ENCODE data around the gene PCSK5.

PCSK5 gene

DNA sequence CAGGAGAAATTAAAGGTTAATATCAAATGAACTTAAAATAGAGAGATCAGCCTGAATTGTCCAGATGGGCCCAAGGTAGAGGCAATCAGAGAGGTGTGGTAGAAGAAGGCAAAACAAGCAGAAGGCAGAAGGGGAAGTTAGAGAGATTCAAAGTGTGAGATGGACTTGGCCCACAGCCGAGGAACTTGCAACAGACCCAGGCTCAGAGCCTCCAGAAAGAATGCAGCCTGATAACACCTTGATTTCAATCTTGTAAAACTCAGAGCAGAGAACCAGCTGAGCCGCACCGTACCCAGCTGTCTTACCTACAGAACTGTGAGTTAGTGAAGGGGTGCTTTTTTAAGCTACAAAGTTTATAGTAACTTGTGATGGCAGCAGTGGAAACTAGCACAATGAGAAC, 312.9 kb downstream of the PCSK5 start:
- no peak for DNase-seq

DNA sequence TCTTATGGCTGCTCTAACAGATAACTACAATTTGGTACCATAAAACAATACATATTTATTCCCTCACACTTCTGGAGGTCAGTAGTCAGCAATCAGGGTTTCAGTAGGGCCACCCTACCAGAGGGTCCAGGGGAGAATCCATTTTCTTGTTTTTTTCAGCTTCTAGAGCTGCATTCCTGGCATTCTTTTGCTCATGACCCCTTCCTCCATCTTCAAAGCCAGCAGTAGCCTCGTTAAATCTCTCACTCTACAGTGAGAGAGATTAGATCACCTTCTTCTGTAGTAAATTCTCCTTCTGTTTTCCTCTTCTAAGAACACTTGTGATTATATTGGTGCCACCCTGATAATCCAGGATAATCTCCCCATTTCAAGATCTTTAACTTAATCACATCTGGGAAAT, 316.3 kb downstream of the PCSK5 start:
- DNase-seq = no peak

DNA sequence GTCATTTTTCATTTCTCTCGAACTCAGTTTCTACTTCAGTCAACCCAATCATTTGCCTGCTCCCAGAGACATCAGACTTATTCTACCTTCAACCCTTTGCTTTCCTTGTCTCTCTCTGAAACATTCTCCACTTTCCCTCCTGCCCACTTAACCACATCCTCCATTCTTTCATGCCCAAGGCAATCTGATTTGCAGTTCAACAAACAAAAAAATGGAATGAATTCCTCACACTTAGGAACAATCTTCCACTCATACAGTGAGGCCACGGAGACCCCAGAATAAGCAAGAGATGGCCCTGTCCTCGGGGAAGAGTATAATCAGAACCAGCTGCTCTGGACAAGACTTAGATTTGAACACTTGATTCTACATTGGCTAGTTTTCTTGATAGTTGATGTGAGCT, 323.3 kb downstream of the PCSK5 start:
- no peak for DNase-seq

DNA sequence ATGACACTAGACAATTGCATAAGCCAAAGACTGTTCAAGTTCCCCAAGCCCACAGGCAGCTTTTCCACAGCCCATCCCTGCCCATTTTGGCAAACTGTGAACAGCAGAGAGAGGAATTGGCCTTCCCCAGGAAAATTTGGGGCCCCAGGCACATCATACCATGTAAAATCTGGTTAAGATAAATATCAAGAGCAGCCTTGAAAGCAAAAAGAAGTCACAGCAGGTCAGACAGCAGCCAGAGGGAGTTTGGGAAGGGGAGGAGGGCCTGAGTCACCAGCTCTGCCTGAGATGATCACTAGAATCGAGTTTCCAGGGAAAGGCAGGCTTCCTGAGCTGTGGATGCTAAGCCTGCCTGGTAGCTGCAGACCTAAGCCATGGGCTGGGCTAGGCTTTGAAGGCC, 324.6 kb downstream of the PCSK5 start:
- DNase-seq = no peak

DNA sequence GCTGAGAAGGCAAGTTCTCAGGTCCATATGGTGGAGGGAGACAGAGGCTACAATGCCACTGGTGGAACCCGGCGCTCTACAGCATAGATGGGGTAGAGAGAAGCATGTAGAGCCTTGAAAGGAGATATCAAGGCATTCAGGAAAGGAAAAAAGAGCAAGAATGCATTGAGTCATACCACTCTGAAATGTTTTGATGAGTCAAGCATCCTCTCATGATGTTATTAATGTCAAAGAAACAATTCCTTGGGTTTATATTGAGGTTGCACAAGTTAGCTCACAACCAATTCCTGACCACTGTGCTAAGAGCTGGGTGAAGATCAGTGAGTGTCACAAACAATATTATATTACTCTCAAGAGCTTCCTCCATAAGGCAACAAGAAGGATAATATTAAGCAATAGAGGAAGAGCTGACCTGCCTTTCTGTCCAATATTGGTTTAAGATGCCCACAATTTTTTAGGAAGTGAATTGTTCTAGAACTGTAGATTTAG, 325.7 kb downstream of the PCSK5 start:
- DNase-seq = no peak

DNA sequence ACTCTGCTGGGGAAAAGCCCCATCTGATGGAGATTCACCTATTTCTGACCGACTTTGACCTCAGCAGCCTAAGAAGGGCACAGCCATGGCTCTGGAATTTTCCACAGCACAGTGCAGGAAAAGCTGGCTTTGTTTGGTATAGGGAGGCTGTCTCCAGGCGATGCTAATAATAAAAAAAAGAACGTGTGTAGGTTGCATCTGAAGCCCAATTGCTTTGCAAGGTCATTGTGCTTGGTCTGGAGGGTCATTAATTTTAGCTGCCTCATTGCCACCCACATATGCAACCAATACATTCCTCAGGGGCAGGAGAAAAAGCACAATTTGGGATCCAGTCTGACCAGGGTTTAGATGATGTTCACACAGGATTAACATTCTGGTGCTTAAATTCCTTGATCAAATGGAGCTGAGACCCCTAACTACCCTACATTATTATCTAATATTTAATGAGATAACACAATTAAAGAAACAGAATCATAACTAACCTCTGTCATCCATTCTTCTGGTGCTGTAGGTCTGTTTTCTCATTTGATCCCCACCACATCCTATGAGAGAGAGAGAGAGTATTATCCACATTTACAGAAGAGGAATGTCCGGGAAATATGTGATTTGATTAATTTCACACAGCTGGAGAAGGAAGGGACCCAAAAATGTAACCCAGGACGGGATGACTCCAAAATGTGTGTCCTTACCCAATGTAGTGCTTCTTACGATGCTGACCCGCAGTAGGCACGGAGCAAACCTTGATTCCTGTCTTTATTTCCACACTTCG, 327.8 kb downstream of the PCSK5 start:
- no peak for DNase-seq

DNA sequence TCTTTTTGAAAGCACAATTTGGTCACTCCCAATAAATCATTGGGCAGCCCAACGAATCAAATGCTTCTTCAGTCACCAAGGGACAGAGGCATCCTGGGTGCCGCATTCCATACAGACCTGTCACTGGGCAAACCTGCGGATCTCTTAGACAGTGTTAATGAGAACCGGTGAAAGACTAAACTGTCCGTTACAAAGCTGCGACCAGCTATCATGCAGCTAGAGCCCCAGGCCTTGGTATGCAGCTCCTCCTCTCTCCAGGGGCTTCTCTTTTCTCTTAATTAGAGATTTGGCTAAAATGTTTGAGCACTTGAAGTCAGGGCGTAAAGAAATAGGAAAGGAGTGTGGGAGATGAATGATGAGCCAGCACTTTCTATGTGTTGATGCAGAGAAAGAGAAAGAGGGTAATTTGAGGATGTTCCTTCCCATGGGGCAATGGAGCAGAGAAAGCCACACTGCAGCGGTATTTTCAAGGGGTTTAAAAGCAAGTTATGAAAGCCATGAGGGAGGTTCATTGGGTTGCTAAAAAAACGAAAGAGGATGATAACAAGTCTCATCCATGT, 328.5 kb downstream of the PCSK5 start:
- DNase-seq = no peak

DNA sequence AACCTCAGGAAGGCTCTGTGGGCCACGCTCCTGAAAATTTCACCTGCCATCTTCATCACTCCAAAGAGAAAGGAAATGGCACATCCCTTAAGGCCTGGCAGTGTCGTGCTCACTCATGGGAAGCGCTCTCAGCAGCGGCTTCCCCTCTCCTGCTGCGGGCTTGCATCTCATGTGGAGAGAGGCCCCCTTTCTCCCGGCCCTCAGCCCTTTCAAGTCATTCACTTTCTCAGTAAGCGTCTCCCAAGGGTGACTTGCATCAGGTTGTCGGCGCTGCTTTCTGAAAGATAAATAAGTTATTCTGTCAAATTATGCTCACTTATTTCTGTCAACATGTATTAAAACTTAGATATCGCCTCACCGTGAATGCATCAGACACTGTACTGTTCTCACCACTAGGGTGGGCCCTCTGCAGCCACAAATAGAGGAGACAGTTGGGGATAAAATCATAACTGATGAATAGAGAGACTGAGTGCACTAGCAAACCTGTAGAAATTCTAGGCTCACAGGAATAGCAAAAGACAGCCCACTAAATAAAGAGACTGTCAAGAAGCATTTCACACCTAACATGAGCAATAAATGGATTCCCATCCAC, 329.2 kb downstream of the PCSK5 start:
- DNase-seq = no peak

DNA sequence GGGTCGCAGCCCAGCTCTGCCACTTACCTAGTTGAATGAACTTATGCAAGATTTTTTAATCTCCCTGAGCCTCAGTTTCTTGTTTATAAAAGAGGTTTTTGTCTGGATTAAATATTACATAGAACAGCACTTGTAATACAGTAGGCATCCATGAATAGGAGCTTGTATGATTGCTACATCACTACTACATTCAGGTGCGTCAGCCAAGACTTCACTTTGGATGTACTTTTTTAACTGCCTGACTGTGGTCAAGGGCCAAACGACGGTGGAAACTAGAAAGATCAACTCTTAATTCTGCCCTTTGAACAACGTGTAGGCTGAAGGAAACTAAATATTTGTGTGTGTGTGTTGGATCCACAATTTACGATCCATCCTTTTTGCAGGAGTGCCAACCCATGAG, 330.9 kb downstream of the PCSK5 start:
- no peak for DNase-seq

DNA sequence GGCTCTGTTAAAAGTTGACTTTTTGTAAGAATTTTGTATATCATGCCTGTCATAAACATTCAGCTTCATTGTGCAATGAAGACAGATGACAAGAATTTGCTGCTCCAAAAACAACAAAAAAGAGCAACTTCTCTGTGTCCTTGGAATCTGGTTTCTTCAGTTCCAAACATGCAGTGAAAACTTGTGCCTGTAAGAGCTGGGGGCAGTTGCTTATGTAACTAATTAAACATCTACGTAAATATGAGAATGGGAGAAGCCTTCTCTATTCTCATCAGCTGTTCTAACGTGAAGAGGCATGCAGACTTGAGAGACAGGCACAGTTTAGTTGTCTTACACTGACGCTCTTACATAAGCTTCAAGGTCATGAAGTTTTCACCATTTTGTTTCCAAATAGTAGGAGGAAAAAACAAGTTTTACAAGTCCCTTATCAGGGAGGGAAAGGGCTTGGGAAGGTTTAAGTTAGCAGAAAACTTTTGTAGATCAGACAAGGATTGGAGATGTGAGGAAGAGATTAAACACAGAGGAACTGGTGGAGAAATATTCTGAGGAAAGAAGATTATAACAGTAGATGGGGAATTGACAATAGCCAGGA, 333.4 kb downstream of the PCSK5 start:
- DNase-seq = no peak

DNA sequence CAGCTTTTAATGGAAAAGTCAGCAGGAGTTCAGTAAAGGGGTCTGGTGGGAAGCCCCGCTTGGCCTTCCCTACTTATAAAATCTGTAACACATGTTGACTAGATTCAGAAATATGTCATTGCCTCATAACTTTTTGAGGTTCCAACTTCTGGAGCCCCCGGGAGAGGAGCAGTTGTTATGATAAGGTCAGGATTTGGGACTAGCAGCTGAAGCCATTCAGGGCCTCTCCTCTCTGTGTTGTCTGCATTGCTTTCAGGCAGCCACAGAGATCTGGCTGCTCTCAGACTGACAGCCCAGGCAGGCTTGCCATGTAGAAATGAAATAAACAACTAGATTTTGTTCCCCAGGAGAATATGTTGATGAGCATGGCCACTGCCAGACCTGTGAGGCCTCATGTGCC, 336.7 kb downstream of the PCSK5 start:
- no peak for DNase-seq

DNA sequence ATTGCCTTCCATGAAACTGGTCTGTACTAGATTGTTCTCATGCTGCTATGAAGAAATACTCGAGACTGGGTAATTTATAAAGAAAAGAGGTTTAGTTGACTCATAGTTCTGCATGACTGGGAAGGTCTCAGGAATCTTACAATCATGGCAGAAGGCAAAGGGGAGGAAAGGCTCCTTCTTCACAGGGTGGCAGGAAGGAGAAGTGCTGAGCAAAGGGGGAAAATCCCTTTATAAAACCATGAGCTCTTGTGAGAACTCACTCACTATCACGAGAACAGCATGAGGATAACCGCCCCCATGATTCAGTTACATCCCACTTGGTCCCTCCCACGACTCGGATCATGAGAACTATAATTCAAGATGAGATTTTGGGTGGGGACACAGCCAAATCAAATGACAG, 340.5 kb downstream of the PCSK5 start:
- DNase-seq = no peak

DNA sequence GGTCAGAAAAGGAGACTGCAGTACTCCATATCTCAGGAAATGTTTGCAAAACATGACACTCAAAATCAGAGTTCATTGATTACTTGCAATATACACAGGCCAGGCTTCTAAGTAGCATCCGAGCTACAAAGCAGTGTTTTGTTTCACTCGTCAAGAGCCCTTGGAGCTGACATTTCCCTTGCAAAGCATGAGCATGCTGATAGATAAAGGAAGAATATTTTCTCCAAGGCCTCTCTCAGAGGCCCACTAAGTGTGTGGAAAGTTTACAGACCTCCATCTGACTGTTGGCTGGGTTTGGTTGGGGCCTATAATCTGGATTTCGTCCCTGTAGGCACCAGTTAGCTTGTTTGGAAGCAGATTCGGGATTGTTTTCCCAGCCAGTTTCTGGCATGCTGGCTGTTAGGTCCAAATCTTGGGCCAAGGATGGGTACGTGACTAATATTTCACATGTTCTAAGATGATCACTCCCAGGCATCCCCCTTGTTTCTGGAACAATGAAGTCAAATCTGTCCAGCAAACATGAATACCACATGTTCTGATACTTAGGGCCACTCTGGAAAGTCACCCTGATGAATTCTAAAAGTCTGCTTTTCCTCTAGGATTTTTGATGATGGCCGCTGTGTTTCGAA, 342.5 kb downstream of the PCSK5 start:
- DNase-seq = no peak

DNA sequence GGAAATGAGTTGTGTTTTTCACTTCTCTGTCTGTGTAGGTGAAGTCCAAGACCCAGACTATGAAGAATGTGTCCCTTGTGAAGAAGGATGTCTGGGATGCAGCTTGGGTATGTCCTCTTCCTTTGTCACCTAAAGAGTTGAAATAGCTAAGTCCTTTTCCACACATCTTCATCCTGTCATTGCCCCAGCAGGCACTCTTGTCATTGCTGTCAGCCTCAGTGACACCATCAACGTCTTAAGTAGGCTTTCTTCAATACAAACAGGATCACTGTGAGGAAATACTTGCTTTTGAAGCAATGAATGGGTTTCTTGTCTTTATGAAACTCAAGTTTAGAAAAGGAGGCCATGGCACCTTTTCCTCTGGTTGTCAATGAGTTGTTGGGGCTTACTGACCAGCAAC, 350.1 kb downstream of the PCSK5 start:
- no peak for DNase-seq

DNA sequence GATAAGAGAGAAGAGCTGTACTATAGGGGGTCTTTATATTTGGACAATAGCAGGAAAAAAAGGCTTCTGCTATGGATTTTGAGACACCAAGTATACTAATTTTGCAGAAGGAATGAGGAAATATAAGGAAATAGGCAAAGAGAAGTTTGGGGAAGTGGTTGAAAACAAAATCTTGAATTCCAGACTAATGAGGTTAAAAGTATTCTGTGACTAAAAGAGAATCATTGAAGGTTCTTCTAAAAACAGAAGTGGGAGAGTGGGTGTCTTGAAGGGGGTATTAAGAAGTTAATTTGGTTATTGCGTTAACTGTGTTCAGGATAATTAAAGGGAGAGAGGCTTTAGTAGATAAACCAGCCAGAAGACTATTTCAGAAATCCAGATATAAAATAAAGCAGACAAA, 355.0 kb downstream of the PCSK5 start:
- DNase-seq = no peak

DNA sequence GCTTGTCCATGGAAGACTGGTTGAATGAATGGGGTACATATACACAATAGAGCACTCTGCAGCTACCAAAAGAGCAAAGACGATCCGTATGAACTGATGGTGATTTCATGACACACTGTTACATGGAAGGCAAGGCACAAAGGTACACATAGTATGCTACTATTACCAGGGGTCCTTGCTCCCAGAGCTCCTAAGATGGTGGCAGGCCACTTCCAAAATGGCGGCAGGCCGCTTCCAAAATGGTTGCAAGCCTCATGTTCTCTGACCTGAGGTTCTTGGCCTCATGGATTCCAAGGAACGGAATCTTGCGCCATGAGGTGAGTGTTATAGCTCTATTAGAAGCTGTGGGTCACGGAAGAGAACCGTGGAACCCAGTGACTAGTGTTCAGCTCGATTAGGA, 356.2 kb downstream of the PCSK5 start:
- DNase-seq = no peak

DNA sequence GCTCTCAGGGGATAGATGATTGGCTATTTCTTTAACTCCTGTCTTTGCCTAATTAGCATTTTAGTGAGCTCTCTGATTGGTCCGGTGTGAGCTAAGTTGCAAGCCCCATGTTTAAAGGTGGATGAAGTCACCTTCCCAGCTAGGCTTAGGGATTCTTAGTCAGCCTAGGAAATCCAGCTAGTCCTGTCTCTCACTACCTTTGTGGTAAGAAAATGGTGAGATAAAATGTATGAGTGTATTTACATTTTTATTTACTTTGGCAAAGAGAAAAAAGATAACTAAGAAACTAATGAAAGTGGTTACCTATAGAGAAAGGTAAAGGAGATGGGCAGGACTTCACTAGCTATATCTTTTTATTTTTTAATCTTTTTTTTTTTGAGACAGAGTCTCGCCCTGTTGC, 357.0 kb downstream of the PCSK5 start:
- no peak for DNase-seq

DNA sequence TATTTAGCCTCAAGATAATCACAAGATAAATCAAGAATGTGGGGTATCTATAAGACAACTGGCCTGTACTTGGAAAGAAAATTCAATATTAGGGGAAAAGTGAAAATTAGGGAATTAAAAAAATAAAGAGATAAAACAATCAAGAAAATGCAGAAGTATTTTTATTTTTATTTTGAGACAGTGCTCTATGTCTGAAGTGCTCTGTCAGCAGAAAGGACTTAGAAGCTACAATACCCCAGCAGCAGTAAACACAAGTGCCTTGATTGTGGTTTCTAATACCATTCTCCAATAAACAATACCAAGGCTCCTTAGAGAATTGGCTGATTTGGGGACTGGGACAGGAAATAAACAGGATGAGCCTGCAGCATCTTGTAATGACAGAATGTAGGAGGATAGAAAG, 358.8 kb downstream of the PCSK5 start:
- DNase-seq = no peak

DNA sequence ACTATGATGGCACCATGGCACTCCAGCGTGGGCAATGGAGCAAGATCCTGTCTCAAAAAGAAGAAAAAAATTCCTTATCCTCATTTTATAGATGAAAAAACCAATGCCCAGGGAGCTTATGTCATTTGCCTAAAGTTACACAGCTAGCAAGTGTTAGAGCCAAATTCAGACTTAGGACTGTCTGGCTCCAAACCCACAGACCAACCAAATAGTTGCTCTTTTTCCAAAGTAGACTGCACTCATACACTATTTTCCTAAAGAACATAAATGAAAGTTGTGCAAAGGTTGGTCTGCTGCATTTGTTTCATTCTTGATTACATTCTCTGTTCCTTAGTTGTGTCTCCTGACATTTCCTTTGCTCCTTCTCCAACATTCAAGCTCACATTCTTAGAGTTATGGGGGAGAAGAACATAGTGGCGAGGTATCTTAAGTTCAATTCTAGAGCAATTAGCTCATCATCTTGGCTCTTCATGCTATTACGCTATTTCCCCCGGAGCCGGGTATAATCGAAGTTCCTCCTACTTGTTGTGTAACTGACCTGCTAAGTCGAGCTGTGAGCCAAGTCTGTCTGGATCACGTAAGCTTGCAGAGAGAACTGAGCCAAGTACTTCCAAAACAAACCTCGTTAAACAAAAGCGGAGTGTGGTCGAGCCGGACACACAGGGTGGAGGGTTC, 365.4 kb downstream of the PCSK5 start:
- no peak for DNase-seq

DNA sequence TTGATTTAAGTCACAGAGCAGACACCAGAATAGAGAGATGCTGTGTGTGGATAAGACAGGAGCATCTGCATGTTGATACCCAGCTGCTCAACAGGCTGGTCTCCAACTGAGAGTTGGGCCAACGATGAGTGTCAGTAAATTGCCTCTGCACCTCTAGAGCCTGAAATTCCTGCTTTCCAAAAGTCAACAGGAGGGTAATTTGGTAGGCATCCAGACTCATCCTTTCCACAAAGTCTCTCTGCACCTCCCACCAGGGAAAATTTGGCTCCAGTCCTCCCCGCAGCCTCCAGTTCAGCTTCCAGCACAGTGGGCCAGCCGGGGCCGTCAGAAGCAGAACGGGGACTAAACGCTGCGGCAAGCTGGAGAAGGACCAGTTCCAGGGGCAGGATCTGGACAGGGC, 366.8 kb downstream of the PCSK5 start:
- DNase-seq = no peak

DNA sequence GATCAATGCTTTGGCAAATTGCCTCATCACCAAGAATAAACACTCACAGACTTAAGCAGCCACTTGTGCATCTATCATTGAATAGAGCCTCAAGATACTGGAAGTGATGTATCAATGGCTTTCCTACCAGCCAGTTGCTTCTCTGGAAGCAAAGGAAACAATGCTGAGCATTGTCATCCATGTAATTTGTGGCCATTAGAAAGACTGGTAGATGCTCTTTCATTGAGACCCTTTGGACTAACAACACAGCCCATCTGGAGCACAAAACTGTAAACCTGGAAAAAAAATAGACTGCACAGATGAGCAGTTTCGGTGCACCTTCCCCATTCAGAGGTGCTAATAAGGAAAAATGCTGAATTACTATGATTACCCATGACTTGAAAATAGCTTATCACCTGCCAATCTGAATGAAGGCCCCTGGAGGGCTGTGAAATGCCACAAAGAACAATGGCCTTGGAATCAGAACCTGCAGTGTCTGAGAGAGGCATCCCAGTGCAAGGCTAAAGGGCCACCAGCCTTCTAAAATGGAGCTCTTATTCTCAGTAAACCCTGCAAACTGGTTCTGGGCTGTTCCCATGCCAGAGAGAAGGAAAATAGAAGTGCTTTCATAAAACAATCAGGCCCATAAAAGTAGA, 376.3 kb downstream of the PCSK5 start:
- no peak for DNase-seq

DNA sequence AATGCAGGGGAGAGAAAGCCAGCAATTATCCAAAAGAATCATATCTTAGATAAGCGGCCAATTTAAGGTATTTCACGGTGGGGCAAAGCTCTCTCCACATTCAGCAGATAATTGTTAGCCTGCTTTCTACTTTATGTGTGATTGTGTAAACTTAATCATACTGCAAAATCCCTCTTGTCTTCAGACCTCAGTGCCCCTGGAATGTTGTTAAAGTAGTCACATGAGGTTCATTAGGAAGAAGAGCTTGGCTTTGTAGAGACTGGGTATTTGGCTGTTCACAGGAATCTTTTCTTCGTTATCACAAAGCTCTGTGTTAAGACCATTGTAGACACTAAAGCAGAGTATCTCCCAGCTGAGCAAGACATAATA, 376.8 kb downstream of the PCSK5 start:
- no peak for DNase-seq

DNA sequence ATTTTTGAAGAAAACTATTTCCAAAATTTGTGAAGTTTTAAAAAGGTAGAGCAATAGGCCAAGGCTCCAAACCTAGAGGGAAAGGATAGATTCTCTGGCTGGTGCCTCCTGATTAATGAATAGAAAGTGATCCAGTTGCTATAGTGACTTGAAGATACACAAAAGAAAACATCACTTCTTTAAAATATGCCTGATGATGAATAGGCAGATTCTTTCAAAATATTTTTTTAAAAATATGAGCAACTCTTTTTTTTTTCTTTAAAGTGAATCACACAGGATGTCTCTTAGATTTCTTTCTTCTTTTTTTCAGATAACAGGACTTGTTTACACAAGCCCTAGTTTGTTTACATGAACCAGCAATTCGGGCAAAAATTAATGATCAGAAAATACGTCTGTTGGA, 379.3 kb downstream of the PCSK5 start:
- DNase-seq = no peak
